Neural progenitor cell (in vitro differentiated cells): Measurements from ENCODE around the gene SLC16A4. TPM values are rescaled to one million over a fixed set of nuclear protein-coding genes. Genes with fewer than 3 reads are reported as not detected.

Experiments
- DNase-seq: peaks from one replicate; pipeline ENCODE4 v3.0.0-alpha.2; 2016; ENCODE audit warnings: low spot score
- H2AFZ ChIP-seq: fragments of 200-600 bp; sonication (generic); replicated peaks from 2 replicates; pipeline ENCODE4 v1.6.1; 2016; ENCODE audit warnings: antibody characterized with exemption
- H3F3A ChIP-seq: fragments of 200-600 bp; sonication (generic); 2 replicates; pipeline ENCODE4 v1.6.1; 2016; ENCODE audit warnings: antibody characterized with exemption, low read depth
- H3K27ac ChIP-seq: fragments of 200-600 bp; sonication (generic); 2 replicates; pipeline ENCODE4 v1.5.1; 2016; ENCODE audit warnings: mild to moderate bottlenecking
- H3K27me3 ChIP-seq: fragments of 200-600 bp; sonication (generic); 2 replicates; pipeline ENCODE4 v1.6.1; 2016; ENCODE audit warnings: mild to moderate bottlenecking, moderate library complexity
- H3K36me3 ChIP-seq: fragments of 200-600 bp; sonication (generic); 2 replicates; pipeline ENCODE4 v1.5.1; 2016
- H3K4me1 ChIP-seq: fragments of 200-600 bp; sonication (generic); 2 replicates; pipeline ENCODE4 v1.6.1; 2016; ENCODE audit warnings: mixed run types
- H3K4me2 ChIP-seq: fragments of 200-600 bp; sonication (generic); 2 replicates; pipeline ENCODE4 v1.6.1; 2016
- H3K4me3 ChIP-seq: fragments of 200-600 bp; sonication (generic); 2 replicates; pipeline ENCODE4 v1.5.1; 2016
- H3K79me2 ChIP-seq: fragments of 200-600 bp; sonication (generic); 2 replicates; pipeline ENCODE4 v1.6.1; 2016; ENCODE audit warnings: low read depth
- H3K9ac ChIP-seq: fragments of 200-600 bp; sonication (generic); 2 replicates; pipeline ENCODE4 v1.6.1; 2016
- H3K9me3 ChIP-seq: fragments of 200-600 bp; sonication (generic); 2 replicates; pipeline ENCODE4 v1.5.1; 2016; ENCODE audit warnings: low read depth
- H4K20me1 ChIP-seq: fragments of 200-600 bp; sonication (generic); 2 replicates; pipeline ENCODE4 v1.6.1; 2016; ENCODE audit warnings: low read depth
- H3K27ac Mint-ChIP-seq: 3 replicates; pipeline ENCODE4 v1.8.0; 2021; ENCODE audit warnings: mixed read lengths
- H3K27me3 Mint-ChIP-seq: 2 replicates; pipeline ENCODE4 v1.8.0; 2022; ENCODE audit warnings: low read depth, mild to moderate bottlenecking, inconsistent platforms, moderate library complexity, mixed read lengths; ENCODE audit not compliant: insufficient read depth
- H3K36me3 Mint-ChIP-seq: 3 replicates; pipeline ENCODE4 v1.8.0; 2021; ENCODE audit warnings: mixed read lengths
- H3K4me1 Mint-ChIP-seq: 3 replicates; pipeline ENCODE4 v1.8.0; 2021; ENCODE audit warnings: mixed read lengths
- H3K4me3 Mint-ChIP-seq: 3 replicates; pipeline ENCODE4 v1.8.0; 2021; ENCODE audit warnings: mild to moderate bottlenecking, moderate library complexity, mixed read lengths
- H3K9me3 Mint-ChIP-seq: 3 replicates; pipeline ENCODE4 v1.8.0; 2020; ENCODE audit warnings: mixed read lengths
- EZH2 ChIP-seq: fragments of 200-600 bp; sonication (generic); IDR thresholded peaks from 2 replicates; pipeline ENCODE4 v1.6.1; 2017; ENCODE audit warnings: antibody characterized with exemption, mild to moderate bottlenecking, moderate library complexity
- EZH2phosphoT487 ChIP-seq: fragments of 200-600 bp; sonication (generic); IDR thresholded peaks from 2 replicates; pipeline ENCODE4 v1.6.1; 2017; ENCODE audit warnings: antibody characterized with exemption
- total RNA-seq: library from RNA; depleted of rRNA; stranded (reverse); fragments of >200 nt; gene quantifications from 2 replicates; pipeline ENCODE4 v1.2.3, GENCODE V29; 2015; ENCODE audit warnings: low replicate concordance
- TF ChIP-seq, protein P1 (sequence below): fragments of 200-600 bp; sonication (generic); IDR thresholded peaks from 2 replicates; pipeline ENCODE4 v1.5.1; 2017; ENCODE audit warnings: antibody characterized with exemption, mild to moderate bottlenecking

The SLC16A4 gene
- total RNA-seq, 1 donor from 2014 or later: 0.56 TPM

GRCh38 chr1:110321846-110322245, 69.0 kb downstream of the SLC16A4 start:
- peaks cover 2% of the 10 kb centered on the region for H3K27me3 Mint-ChIP-seq
- no peaks in the 10 kb centered on the region for H3F3A ChIP-seq

DNA sequence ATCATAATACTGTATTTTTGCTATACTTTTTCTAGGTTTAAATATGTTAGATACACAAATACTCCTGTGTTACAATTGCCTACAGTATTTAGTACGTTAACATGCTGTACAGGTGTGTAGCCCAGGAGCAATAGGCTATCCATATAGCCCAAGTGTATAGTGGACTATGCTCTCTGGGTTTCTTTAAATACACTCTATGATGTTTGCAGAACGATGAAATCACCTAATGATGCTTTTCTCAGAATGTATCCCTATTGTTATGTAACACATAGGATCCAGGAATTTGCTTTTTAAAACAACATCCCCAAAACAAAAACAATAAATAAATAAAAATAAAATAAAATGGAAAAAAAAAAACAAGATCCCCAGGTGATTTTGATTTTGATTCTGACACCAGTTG, 69.8 kb downstream of the SLC16A4 start:
- no peak for DNase-seq
- no peak for TF ChIP-seq EZH2phosphoT487
- TF ChIP-seq, protein P1, sequence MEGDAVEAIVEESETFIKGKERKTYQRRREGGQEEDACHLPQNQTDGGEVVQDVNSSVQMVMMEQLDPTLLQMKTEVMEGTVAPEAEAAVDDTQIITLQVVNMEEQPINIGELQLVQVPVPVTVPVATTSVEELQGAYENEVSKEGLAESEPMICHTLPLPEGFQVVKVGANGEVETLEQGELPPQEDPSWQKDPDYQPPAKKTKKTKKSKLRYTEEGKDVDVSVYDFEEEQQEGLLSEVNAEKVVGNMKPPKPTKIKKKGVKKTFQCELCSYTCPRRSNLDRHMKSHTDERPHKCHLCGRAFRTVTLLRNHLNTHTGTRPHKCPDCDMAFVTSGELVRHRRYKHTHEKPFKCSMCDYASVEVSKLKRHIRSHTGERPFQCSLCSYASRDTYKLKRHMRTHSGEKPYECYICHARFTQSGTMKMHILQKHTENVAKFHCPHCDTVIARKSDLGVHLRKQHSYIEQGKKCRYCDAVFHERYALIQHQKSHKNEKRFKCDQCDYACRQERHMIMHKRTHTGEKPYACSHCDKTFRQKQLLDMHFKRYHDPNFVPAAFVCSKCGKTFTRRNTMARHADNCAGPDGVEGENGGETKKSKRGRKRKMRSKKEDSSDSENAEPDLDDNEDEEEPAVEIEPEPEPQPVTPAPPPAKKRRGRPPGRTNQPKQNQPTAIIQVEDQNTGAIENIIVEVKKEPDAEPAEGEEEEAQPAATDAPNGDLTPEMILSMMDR: no peak
- no peak for TF ChIP-seq EZH2
- no peaks in the 10 kb centered on the region for H3K36me3 Mint-ChIP-seq
- Histone ChIP-seq H3K4me2 (no peak overlapping the region), H2AFZ (no peak overlapping the region), H3K9ac (no peak overlapping the region), H3K36me3 (no peaks in the 10 kb centered on the region), H3K9me3 (no peaks in the 10 kb centered on the region), H3K4me1 (no peaks in the 10 kb centered on the region), H3K27ac (no peak overlapping the region), H4K20me1 (no peaks in the 10 kb centered on the region), H3K79me2 (no peaks in the 10 kb centered on the region), H3F3A (no peaks in the 10 kb centered on the region), H3K4me3 (no peak overlapping the region), H3K27me3 (no peaks in the 10 kb centered on the region)
- H3K9me3 Mint-ChIP-seq: no peaks in the 10 kb centered on the region
- no peak overlapping the region for H3K27ac Mint-ChIP-seq
- H3K4me1 Mint-ChIP-seq: no peaks in the 10 kb centered on the region
- H3K4me3 Mint-ChIP-seq: no peak overlapping the region
- peaks cover 2% of the 10 kb centered on the region for H3K27me3 Mint-ChIP-seq

More at GRCh38 chr1:110321846-110322245, 69.0 kb downstream of the SLC16A4 start:
- Histone ChIP-seq H3K4me2 (no peak overlapping the region), H3K27me3 (no peaks in the 10 kb centered on the region), H3K36me3 (no peaks in the 10 kb centered on the region), H3K9me3 (no peaks in the 10 kb centered on the region), H3K4me3 (no peak overlapping the region), H2AFZ (no peak overlapping the region), H3K4me1 (no peaks in the 10 kb centered on the region), H3K27ac (no peak overlapping the region), H3K79me2 (no peaks in the 10 kb centered on the region), H3K9ac (no peak overlapping the region), H4K20me1 (no peaks in the 10 kb centered on the region)
- DNase-seq: no peak
- Mint-ChIP-seq H3K4me3 (no peak overlapping the region), H3K4me1 (no peaks in the 10 kb centered on the region), H3K9me3 (no peaks in the 10 kb centered on the region), H3K36me3 (no peaks in the 10 kb centered on the region), H3K27ac (no peak overlapping the region)
- TF ChIP-seq, protein P1: no peak
- no peak for TF ChIP-seq EZH2

- Mint-ChIP-seq H3K9me3 (no peaks in the 10 kb centered on the region), H3K36me3 (no peaks in the 10 kb centered on the region), H3K4me1 (no peaks in the 10 kb centered on the region), H3K27me3 (peaks cover 2% of the 10 kb centered on the region), H3K4me3 (no peak overlapping the region), H3K27ac (no peak overlapping the region)
- TF ChIP-seq, protein P1: no peak
- no peak for TF ChIP-seq EZH2phosphoT487
- TF ChIP-seq EZH2: no peak
- Histone ChIP-seq H3K36me3 (no peaks in the 10 kb centered on the region), H3K4me1 (no peaks in the 10 kb centered on the region), H3K79me2 (no peaks in the 10 kb centered on the region), H4K20me1 (no peaks in the 10 kb centered on the region), H3K9ac (no peak overlapping the region), H3K4me3 (no peak overlapping the region), H3K4me2 (no peak overlapping the region), H3K27me3 (no peaks in the 10 kb centered on the region), H2AFZ (no peak overlapping the region), H3F3A (no peaks in the 10 kb centered on the region), H3K9me3 (no peaks in the 10 kb centered on the region), H3K27ac (no peak overlapping the region)
- no peak for DNase-seq
Observed at GRCh38 chr1:110320168-110320518, 70.7 kb downstream of the SLC16A4 start.
